MCF 10A (cell line): ENCODE data around the gene ZNF407. TPM values are rescaled to one million over a fixed set of nuclear protein-coding genes. Genes with fewer than 3 reads are reported as not detected.

ENCODE experiments used
- BruUV-seq: library from RNA; stranded (reverse); fragments of 400-500 nt; replicated peaks from 2 replicates; lab custom pipeline; 2021; lab: Mats Ljungman, UMichigan
- CTCF ChIA-PET: fragments of 300-600 bp; sonication (Branson Sonifier 250); formaldehyde crosslinking; extraction: SDS; loops from one replicate; lab custom pipeline; 2021; ENCODE audit warnings: antibody characterized with exemption, inconsistent platforms; lab: Yijun Ruan, JAX
- POLR2A ChIA-PET: fragments of 300-600, 350-650 bp; sonication (Branson Sonifier 250); formaldehyde crosslinking; extraction: SDS; loops from one replicate; lab custom pipeline; 2020; ENCODE audit warnings: antibody characterized with exemption, inconsistent platforms; lab: Yijun Ruan, JAX
- DNase-seq: peaks from one replicate; pipeline ENCODE4 v3.0.0-alpha.2; 2018; ENCODE audit not compliant: unreplicated experiment
- H3K27ac Mint-ChIP-seq: one replicate; pipeline ENCODE4 v1.8.0; 2022; ENCODE audit warnings: mild to moderate bottlenecking, low read depth, mixed read lengths; ENCODE audit not compliant: unreplicated experiment
- H3K27me3 Mint-ChIP-seq: one replicate; pipeline ENCODE4 v1.8.0; 2022; ENCODE audit warnings: mixed read lengths; ENCODE audit not compliant: insufficient read depth, unreplicated experiment
- H3K36me3 Mint-ChIP-seq: one replicate; pipeline ENCODE4 v1.8.0; 2022; ENCODE audit warnings: mild to moderate bottlenecking, moderate library complexity, mixed read lengths; ENCODE audit not compliant: insufficient read depth, unreplicated experiment
- H3K4me1 Mint-ChIP-seq: one replicate; pipeline ENCODE4 v1.8.0; 2022; ENCODE audit warnings: mixed read lengths; ENCODE audit not compliant: insufficient read depth, unreplicated experiment
- H3K4me3 Mint-ChIP-seq: one replicate; pipeline ENCODE4 v1.8.0; 2022; ENCODE audit warnings: mild to moderate bottlenecking, moderate library complexity, mixed read lengths; ENCODE audit not compliant: unreplicated experiment
- H3K9me3 Mint-ChIP-seq: one replicate; pipeline ENCODE4 v1.8.0; 2022; ENCODE audit warnings: mixed read lengths; ENCODE audit not compliant: unreplicated experiment
- intact Hi-C: fragments of 100-400 bp; cut with micrococcal nuclease; formaldehyde crosslinking; loops from 2 replicates; pipeline ENCODE4 v1.14.1; 2022
- total RNA-seq: library from RNA; stranded (reverse); gene quantifications from 2 replicates; pipeline ENCODE4 v1.2.3, GENCODE V29; 2022
- TF ChIP-seq, protein P1 (sequence below): fragments of 200-600 bp; IDR thresholded peaks from one replicate; pipeline ENCODE4 v1.8.0; 2022; ENCODE audit warnings: antibody characterized with exemption, mild to moderate bottlenecking; ENCODE audit not compliant: unreplicated experiment

Gene ZNF407
- total RNA-seq, 1 experiment from 2014 or later, result 9.5 TPM

DNA sequence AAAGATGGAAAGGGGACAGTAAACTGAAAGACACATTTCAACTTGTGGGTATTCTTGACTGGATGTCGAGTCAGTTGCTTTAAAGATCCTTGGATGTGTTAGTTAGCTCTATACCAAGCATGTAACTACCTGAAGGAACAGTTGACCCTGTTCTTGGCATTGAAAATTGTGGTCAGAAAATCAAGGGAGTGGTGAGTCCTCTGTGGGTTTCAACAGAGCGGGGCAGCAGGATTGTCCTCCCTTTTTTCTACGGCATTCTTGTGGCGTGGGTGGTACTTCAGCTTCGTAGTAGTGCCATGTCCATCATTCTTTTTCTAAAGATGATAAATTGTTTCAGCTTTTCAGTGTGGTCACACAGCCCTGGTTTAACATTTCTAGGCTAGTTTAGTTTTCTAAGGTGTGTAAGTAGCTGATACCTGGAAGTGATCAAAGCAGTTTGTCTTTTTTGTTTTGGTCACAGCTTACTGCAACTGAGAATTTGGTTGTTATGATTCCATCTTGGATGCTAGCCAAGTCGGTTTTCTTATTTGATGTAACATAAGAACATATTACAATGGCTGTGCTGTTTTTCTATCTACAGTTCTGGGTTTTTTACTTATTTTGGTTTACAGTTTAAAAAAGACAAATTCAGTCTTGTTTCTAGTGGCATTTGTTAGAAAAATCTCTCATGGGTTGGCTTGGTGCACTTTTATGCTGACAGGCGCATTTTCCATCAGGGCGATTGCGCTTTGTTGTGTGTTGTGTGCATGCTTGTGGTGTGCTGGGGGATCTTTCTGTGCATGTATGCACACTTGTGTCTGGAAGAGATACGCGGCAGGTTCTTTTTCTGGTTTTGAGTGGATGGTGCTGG lies 84.7 kb downstream of the ZNF407 start:
- DNase-seq, result peak; percentile 49
- H3K9me3 Mint-ChIP-seq, result no peaks in the 10 kb centered on the region
- ChIA-PET CTCF (interaction anchor here (0.5 to 1.2 kb wide), 4 partner anchors 9 to 874 kb away, joined by 3 read pairs; no protein-coding TSS in a partner anchor), POLR2A (interaction anchor here (0.7 to 1.2 kb wide), 4 partner anchors 10 to 40 kb away, joined by 3 to 4 read pairs (median 4); no protein-coding TSS in a partner anchor)
- no peaks in the 10 kb centered on the region for H3K27me3 Mint-ChIP-seq
- BruUV-seq, result no TSS peak
- TF ChIP-seq, protein P1, sequence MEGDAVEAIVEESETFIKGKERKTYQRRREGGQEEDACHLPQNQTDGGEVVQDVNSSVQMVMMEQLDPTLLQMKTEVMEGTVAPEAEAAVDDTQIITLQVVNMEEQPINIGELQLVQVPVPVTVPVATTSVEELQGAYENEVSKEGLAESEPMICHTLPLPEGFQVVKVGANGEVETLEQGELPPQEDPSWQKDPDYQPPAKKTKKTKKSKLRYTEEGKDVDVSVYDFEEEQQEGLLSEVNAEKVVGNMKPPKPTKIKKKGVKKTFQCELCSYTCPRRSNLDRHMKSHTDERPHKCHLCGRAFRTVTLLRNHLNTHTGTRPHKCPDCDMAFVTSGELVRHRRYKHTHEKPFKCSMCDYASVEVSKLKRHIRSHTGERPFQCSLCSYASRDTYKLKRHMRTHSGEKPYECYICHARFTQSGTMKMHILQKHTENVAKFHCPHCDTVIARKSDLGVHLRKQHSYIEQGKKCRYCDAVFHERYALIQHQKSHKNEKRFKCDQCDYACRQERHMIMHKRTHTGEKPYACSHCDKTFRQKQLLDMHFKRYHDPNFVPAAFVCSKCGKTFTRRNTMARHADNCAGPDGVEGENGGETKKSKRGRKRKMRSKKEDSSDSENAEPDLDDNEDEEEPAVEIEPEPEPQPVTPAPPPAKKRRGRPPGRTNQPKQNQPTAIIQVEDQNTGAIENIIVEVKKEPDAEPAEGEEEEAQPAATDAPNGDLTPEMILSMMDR, result no peak
- intact Hi-C loops, result no loop called here
- H3K27ac Mint-ChIP-seq, result peak overlapping the region; percentile 59
- peak overlapping the region; percentile 42 for H3K4me3 Mint-ChIP-seq
- peaks cover 13% of the 10 kb centered on the region for H3K36me3 Mint-ChIP-seq
- H3K4me1 Mint-ChIP-seq, result peaks cover 12% of the 10 kb centered on the region

GRCh38 chr18:74682991-74683297 lies 85.3 kb downstream of the ZNF407 start:
- Mint-ChIP-seq H3K4me3 (no peak overlapping the region), H3K36me3 (peaks cover 8% of the 10 kb centered on the region), H3K27me3 (no peaks in the 10 kb centered on the region), H3K27ac (no peak overlapping the region), H3K9me3 (no peaks in the 10 kb centered on the region), H3K4me1 (peaks cover 12% of the 10 kb centered on the region)
- no TSS peak for BruUV-seq
- POLR2A ChIA-PET, result interaction anchor here (1.0 kb wide), 1 partner anchor 39 kb away, joined by 4 read pairs; no protein-coding TSS in a partner anchor
- TF ChIP-seq, protein P1, result no peak
- no peak for DNase-seq
- intact Hi-C loops, result no loop called here
- CTCF ChIA-PET, result interaction anchor here (0.9 kb wide), 1 partner anchor 796 kb away, joined by 3 read pairs; no protein-coding TSS in a partner anchor

DNA sequence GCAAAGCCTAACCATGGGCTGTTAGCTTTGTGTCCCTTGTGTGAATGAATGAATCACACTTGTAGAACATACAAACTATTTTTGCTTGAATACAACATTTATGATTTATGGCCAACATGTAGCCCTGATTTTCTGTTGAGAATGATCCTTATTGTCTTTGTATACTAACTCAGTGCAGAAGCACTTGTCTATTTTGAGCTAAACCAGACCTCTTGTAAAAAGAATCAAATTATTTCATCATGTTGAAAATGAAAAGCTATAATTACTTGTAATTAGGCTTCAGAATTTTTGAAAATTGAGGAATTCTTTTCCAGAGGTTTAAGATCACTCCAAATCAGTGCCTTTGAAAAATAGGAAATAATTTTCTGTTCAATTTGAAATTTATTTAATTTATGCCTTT lies 85.9 kb downstream of the ZNF407 start:
- TF ChIP-seq, protein P1, result no peak
- CTCF ChIA-PET, result interaction anchor here (0.7 kb wide), 2 partner anchors 148 to 423 kb away, joined by 3 read pairs; no protein-coding TSS in a partner anchor
- no TSS peak for BruUV-seq
- H3K4me1 Mint-ChIP-seq, result peaks cover 12% of the 10 kb centered on the region
- H3K27me3 Mint-ChIP-seq, result no peaks in the 10 kb centered on the region
- no peaks in the 10 kb centered on the region for H3K9me3 Mint-ChIP-seq
- intact Hi-C loops, result no loop called here
- peaks cover 6% of the 10 kb centered on the region for H3K36me3 Mint-ChIP-seq
- no peak overlapping the region for H3K4me3 Mint-ChIP-seq
- no peak overlapping the region for H3K27ac Mint-ChIP-seq
- POLR2A ChIA-PET, result interaction anchor here (1.0 to 1.1 kb wide), 2 partner anchors 17 to 39 kb away, joined by 4 read pairs; no protein-coding TSS in a partner anchor
- no peak for DNase-seq

GRCh38 chr18:74689251-74689650 lies 91.6 kb downstream of the ZNF407 start:
- no peaks in the 10 kb centered on the region for H3K9me3 Mint-ChIP-seq

More at GRCh38 chr18:74689251-74689650, 91.6 kb downstream of the ZNF407 start:
- POLR2A ChIA-PET, result interaction anchor here (0.6 kb wide), 1 partner anchor 143 kb away, joined by 3 read pairs; no protein-coding TSS in a partner anchor
- CTCF ChIA-PET, result interaction anchor here (0.6 kb wide), 2 partner anchors 258 to 1988 kb away, joined by 3 read pairs; no protein-coding TSS in a partner anchor
- intact Hi-C loops, result no loop called here
- no peak for DNase-seq
- H3K4me3 Mint-ChIP-seq, result no peak overlapping the region
- no peaks in the 10 kb centered on the region for H3K36me3 Mint-ChIP-seq
- no peak overlapping the region for H3K27ac Mint-ChIP-seq
- no peaks in the 10 kb centered on the region for H3K27me3 Mint-ChIP-seq
- TF ChIP-seq, protein P1, result no peak
- H3K4me1 Mint-ChIP-seq, result no peaks in the 10 kb centered on the region
- BruUV-seq, result no TSS peak
